SK-N-SH (cell line): ENCODE results near the gene NRN1L. TPM values are rescaled to one million over a fixed set of nuclear protein-coding genes. Genes with fewer than 3 reads are reported as not detected.

Experiments
- CTCF ChIA-PET: fragments of 300-600, 350-600 bp; formaldehyde crosslinking; extraction: SDS; loops from one replicate; lab custom pipeline; 2021; lab: Yijun Ruan, JAX
- POLR2A ChIA-PET: fragments of 350-600 bp; sonication (Branson Sonifier 250); formaldehyde crosslinking; extraction: SDS; loops from one replicate; lab custom pipeline; 2020; ENCODE audit warnings: antibody characterized with exemption, inconsistent platforms; lab: Yijun Ruan, JAX
- DNase-seq: peaks from one replicate; pipeline ENCODE4 v3.0.0; 2012
- H2AFZ ChIP-seq: fragments of 200-600 bp; sonication (generic); 2 replicates; pipeline ENCODE4 v1.8.1; 2016; ENCODE audit warnings: antibody characterized with exemption, mild to moderate bottlenecking, low read depth
- H3F3A ChIP-seq: fragments of 200-600 bp; sonication (generic); replicated peaks from 2 replicates; pipeline ENCODE3; 2016; ENCODE audit warnings: antibody characterized with exemption, mild to moderate bottlenecking; ENCODE audit not compliant: insufficient read depth
- H3K27ac ChIP-seq, 2 experiments: fragments of 200-500 bp in 1 of 2; fragments of 200-600 bp in 1 of 2; sonication (Bioruptor generic) in 1 of 2; sonication (generic), shearing (Covaris generic) in 1 of 2; 2 replicates each; pipeline versions ENCODE4 v1.5.1 to v1.6.1; 2014 to 2016; ENCODE audit warnings: low read depth in 2 of 2, inconsistent platforms in 1 of 2, low read length in 1 of 2, mild to moderate bottlenecking in 1 of 2, mixed read lengths in 1 of 2
- H3K27me3 ChIP-seq: fragments of 200-600 bp; sonication (generic), shearing (Covaris generic); 2 replicates; pipeline ENCODE4 v1.6.1; 2016; ENCODE audit warnings: mixed run types; ENCODE audit not compliant: insufficient read depth
- H3K36me3 ChIP-seq, 2 experiments: fragments of 200-500 bp in 1 of 2; fragments of 200-600 bp in 1 of 2; sonication (Bioruptor generic) in 1 of 2; sonication (generic) in 1 of 2; replicated peaks in 1 of 2; 2 replicates each; pipeline versions ENCODE3 to v1.5.1; 2014 to 2016; ENCODE audit warnings: low read length in 1 of 2, mild to moderate bottlenecking in 1 of 2; ENCODE audit not compliant: insufficient read depth in 2 of 2, control insufficient read depth in 1 of 2
- H3K4me1 ChIP-seq, 2 experiments: fragments of 200-500 bp in 1 of 2; fragments of 200-600 bp in 1 of 2; sonication (Bioruptor generic) in 1 of 2; sonication (generic), shearing (Covaris generic) in 1 of 2; 2 replicates each; pipeline versions ENCODE4 v1.5.1 to v1.6.1; 2014 to 2016; ENCODE audit warnings: low read depth in 1 of 2, low read length in 1 of 2, mixed run types in 1 of 2; ENCODE audit not compliant: insufficient read depth in 2 of 2, control insufficient read depth in 1 of 2
- H3K4me2 ChIP-seq: fragments of 200-600 bp; sonication (generic), shearing (Covaris generic); 2 replicates; pipeline ENCODE4 v1.6.1; 2017; ENCODE audit warnings: mixed run types
- H3K4me3 ChIP-seq, 2 experiments: fragments of 200-500 bp in 1 of 2; fragments of 200-600 bp in 1 of 2; sonication (Bioruptor generic) in 1 of 2; sonication (generic), shearing (Covaris generic) in 1 of 2; 2 replicates each; pipeline versions ENCODE4 v1.5.1 to v1.8.1; 2014 to 2016; ENCODE audit warnings: low read depth in 2 of 2, inconsistent platforms in 1 of 2, low read length in 1 of 2, mild to moderate bottlenecking in 1 of 2, mixed read lengths in 1 of 2, moderate library complexity in 1 of 2
- H3K79me2 ChIP-seq: fragments of 200-600 bp; sonication (generic); 2 replicates; pipeline ENCODE4 v1.8.1; 2017; ENCODE audit warnings: mild to moderate bottlenecking; ENCODE audit not compliant: insufficient read depth
- H3K9ac ChIP-seq: fragments of 200-600 bp; sonication (generic); 2 replicates; pipeline ENCODE4 v1.6.1; 2017; ENCODE audit warnings: mixed run types
- H3K9me2 ChIP-seq: fragments of 200-600 bp; sonication (generic); 2 replicates; pipeline ENCODE4 v1.6.1; 2017; ENCODE audit warnings: mixed run types
- H3K9me3 ChIP-seq: fragments of 200-600 bp; sonication (generic); 2 replicates; pipeline ENCODE4 v1.6.1; 2017; ENCODE audit warnings: mixed run types, mild to moderate bottlenecking, moderate library complexity
- H4K20me1 ChIP-seq: fragments of 200-600 bp; sonication (generic); 2 replicates; pipeline ENCODE4 v1.6.1; 2017; ENCODE audit warnings: mild to moderate bottlenecking, mixed run types; ENCODE audit not compliant: insufficient read depth
- ELF1 ChIP-seq: IDR thresholded peaks from 2 replicates; pipeline ENCODE4 v1.4.0; 2012
- FOXJ3 ChIP-seq: sonication (generic); formaldehyde crosslinking; IDR thresholded peaks from 2 replicates; pipeline ENCODE4 v1.5.1; 2020; ENCODE audit warnings: mild to moderate bottlenecking, missing genetic modification reagents
- FOXM1 ChIP-seq: IDR thresholded peaks from 2 replicates; pipeline ENCODE4 v1.4.0; 2012; ENCODE audit warnings: low read depth, mild to moderate bottlenecking
- JUND ChIP-seq: IDR thresholded peaks from 2 replicates; pipeline ENCODE4 v1.4.0; 2012
- MAX ChIP-seq: IDR thresholded peaks from 2 replicates; pipeline ENCODE4 v1.4.0; 2012; ENCODE audit warnings: low read depth
- MXI1 ChIP-seq: IDR thresholded peaks from 2 replicates; pipeline ENCODE4 v1.6.1; 2012; ENCODE audit warnings: mild to moderate bottlenecking, low read depth, low read length, improper control_type of control experiment
- NRF1 ChIP-seq: IDR thresholded peaks from 2 replicates; pipeline ENCODE4 v1.6.1; 2012; ENCODE audit warnings: low read depth, mild to moderate bottlenecking, low read length
- POLR2AphosphoS5 ChIP-seq: IDR thresholded peaks from 2 replicates; pipeline ENCODE4 v1.6.1; 2012; ENCODE audit warnings: low read depth, low read length
- RFX5 ChIP-seq: IDR thresholded peaks from 2 replicates; pipeline ENCODE4 v1.6.1; 2012; ENCODE audit warnings: mild to moderate bottlenecking, improper control_type of control experiment, low read length
- RXRA ChIP-seq: IDR thresholded peaks from 2 replicates; pipeline ENCODE4 v1.4.0; 2012; ENCODE audit warnings: low read depth, mild to moderate bottlenecking, borderline replicate concordance
- SMC3 ChIP-seq: IDR thresholded peaks from 2 replicates; pipeline ENCODE4 v1.6.1; 2012; ENCODE audit warnings: low read depth, low read length, improper control_type of control experiment
- TAF1 ChIP-seq: IDR thresholded peaks from 2 replicates; pipeline ENCODE4 v1.6.1; 2012; ENCODE audit warnings: low read depth, mild to moderate bottlenecking, low read length, moderate library complexity, borderline replicate concordance
- WGBS: methylation state at CpG from one replicate; pipeline ENCODE4 v1.1.6; 2017; ENCODE audit warnings: low lambda C conversion rate; 5-methylcytosine and 5-hydroxymethylcytosine counted together
- polyA plus RNA-seq, 3 experiments: library from polyadenylated mRNA; depleted of rRNA; stranded (reverse); fragments of >200 nt; gene quantifications; 2 replicates each; pipeline ENCODE4 v1.2.3, GENCODE V29; 2012
- TF ChIP-seq, protein P1 (sequence below): IDR thresholded peaks from 2 replicates; pipeline ENCODE4 v1.4.0; 2012; ENCODE audit warnings: low read depth, borderline replicate concordance
- TF ChIP-seq, protein P2 (sequence below): fragments of 200-600 bp; sonication (generic); IDR thresholded peaks from 2 replicates; pipeline ENCODE4 v1.6.1; 2017; ENCODE audit warnings: antibody characterized with exemption, mild to moderate bottlenecking, moderate library complexity
- TF ChIP-seq, protein P3 (sequence below): IDR thresholded peaks from 2 replicates; pipeline ENCODE4 v1.6.1; 2012; ENCODE audit warnings: mild to moderate bottlenecking, low read depth, low read length, moderate library complexity

Gene NRN1L
- polyA plus RNA-seq, 1 of the 3 experiments (the other 2 are of a cell fraction): 0.41 TPM

DNA sequence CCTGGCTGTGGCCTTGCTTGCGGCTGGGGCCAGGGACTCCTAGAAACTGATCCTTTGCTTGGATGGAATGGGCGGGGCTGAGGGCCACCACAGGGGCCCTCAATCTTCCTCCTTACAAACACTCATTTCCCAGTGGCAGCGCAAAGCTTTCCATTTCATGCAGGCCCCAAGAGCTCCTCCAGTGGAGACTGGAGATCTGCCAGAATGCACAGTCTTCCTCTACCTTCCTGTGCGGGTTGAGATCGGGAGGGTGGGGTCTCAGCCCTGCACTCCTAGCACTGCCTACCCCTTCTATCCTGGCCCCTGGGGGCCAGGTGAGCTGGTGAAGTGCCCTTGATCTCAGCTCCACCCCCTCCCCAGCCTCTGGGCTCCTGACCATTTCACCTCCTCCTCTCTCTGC, 1.7 kb downstream of the NRN1L start (continued):
- TF ChIP-seq, protein P1, sequence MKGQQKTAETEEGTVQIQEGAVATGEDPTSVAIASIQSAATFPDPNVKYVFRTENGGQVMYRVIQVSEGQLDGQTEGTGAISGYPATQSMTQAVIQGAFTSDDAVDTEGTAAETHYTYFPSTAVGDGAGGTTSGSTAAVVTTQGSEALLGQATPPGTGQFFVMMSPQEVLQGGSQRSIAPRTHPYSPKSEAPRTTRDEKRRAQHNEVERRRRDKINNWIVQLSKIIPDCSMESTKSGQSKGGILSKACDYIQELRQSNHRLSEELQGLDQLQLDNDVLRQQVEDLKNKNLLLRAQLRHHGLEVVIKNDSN: no peak
- no peak for TF ChIP-seq RXRA
- TF ChIP-seq MAX: no peak
- TF ChIP-seq, protein P2, sequence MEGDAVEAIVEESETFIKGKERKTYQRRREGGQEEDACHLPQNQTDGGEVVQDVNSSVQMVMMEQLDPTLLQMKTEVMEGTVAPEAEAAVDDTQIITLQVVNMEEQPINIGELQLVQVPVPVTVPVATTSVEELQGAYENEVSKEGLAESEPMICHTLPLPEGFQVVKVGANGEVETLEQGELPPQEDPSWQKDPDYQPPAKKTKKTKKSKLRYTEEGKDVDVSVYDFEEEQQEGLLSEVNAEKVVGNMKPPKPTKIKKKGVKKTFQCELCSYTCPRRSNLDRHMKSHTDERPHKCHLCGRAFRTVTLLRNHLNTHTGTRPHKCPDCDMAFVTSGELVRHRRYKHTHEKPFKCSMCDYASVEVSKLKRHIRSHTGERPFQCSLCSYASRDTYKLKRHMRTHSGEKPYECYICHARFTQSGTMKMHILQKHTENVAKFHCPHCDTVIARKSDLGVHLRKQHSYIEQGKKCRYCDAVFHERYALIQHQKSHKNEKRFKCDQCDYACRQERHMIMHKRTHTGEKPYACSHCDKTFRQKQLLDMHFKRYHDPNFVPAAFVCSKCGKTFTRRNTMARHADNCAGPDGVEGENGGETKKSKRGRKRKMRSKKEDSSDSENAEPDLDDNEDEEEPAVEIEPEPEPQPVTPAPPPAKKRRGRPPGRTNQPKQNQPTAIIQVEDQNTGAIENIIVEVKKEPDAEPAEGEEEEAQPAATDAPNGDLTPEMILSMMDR: no peak
- no peak for TF ChIP-seq POLR2AphosphoS5
- no peak for TF ChIP-seq TAF1

- CTCF ChIA-PET: interaction anchor here (1.5 to 22.4 kb wide), 2 partner anchors 43 to 72 kb away, joined by 8 to 564 read pairs; partner anchors contain the start of genes CTRL, LCAT and PSMB10
Observed at GRCh38 chr16:67888331-67888730, 3.6 kb downstream of the NRN1L start.

More at GRCh38 chr16:67888331-67888730, 3.6 kb downstream of the NRN1L start:
- Histone ChIP-seq H3F3A (peaks cover 12% of the 10 kb centered on the region), H3K27me3 (no peaks in the 10 kb centered on the region), H3K4me3 (no peak overlapping the region), H4K20me1 (peaks cover 12% of the 10 kb centered on the region), H3K27ac (no peak overlapping the region), H3K4me1 (peaks cover 11 to 13% of the 10 kb centered on the region in 2 experiments; a peak in 2 of 4 replicates), H2AFZ (no peak overlapping the region), H3K9me2 (no peaks in the 10 kb centered on the region), H3K36me3 (peaks cover under 1 to 16% of the 10 kb centered on the region in 2 experiments), H3K4me2 (no peak overlapping the region), H3K79me2 (peaks cover 1% of the 10 kb centered on the region), H3K9me3 (no peaks in the 10 kb centered on the region), H3K9ac (no peak overlapping the region)
- POLR2A ChIA-PET: interaction anchor here (1.0 kb wide), 1 partner anchor 54 kb away, joined by 4 read pairs; no protein-coding TSS in a partner anchor
- TF ChIP-seq FOXM1 (no peak), MXI1 (no peak), SMC3 (no peak), NRF1 (no peak), POLR2AphosphoS5 (no peak), ELF1 (no peak), FOXJ3 (CRISPR knock-in tag) (no peak), JUND (no peak), RFX5 (no peak)
- TF ChIP-seq, protein P3, sequence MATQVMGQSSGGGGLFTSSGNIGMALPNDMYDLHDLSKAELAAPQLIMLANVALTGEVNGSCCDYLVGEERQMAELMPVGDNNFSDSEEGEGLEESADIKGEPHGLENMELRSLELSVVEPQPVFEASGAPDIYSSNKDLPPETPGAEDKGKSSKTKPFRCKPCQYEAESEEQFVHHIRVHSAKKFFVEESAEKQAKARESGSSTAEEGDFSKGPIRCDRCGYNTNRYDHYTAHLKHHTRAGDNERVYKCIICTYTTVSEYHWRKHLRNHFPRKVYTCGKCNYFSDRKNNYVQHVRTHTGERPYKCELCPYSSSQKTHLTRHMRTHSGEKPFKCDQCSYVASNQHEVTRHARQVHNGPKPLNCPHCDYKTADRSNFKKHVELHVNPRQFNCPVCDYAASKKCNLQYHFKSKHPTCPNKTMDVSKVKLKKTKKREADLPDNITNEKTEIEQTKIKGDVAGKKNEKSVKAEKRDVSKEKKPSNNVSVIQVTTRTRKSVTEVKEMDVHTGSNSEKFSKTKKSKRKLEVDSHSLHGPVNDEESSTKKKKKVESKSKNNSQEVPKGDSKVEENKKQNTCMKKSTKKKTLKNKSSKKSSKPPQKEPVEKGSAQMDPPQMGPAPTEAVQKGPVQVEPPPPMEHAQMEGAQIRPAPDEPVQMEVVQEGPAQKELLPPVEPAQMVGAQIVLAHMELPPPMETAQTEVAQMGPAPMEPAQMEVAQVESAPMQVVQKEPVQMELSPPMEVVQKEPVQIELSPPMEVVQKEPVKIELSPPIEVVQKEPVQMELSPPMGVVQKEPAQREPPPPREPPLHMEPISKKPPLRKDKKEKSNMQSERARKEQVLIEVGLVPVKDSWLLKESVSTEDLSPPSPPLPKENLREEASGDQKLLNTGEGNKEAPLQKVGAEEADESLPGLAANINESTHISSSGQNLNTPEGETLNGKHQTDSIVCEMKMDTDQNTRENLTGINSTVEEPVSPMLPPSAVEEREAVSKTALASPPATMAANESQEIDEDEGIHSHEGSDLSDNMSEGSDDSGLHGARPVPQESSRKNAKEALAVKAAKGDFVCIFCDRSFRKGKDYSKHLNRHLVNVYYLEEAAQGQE: no peak
- 88% methylated on average over 2 of the region's 3 CpGs for WGBS
- no peak for DNase-seq
